Astrocyte (in vitro differentiated cells and primary cell): ENCODE data around the gene COL28A1. TPM values are rescaled to one million over a fixed set of nuclear protein-coding genes. Genes with fewer than 3 reads are reported as not detected.

Source experiments
- DNase-seq: peaks from one replicate; pipeline ENCODE4 v3.0.0-alpha.2; 2010; ENCODE audit warnings: low read depth
- FAIRE-seq: peaks from 2 replicates; lab custom pipeline; 2011; peaks lifted over from hg19 to GRCh38; lab: Jason Lieb, UNC
- H2AFZ ChIP-seq: 2 replicates; pipeline ENCODE4 v1.6.0; 2012; ENCODE audit warnings: low read depth, low read length, inconsistent platforms
- H3K27ac ChIP-seq: 2 replicates; pipeline ENCODE4 v1.5.1; 2011; ENCODE audit warnings: low read depth, low read length, inconsistent platforms
- H3K27me3 ChIP-seq: 2 replicates; pipeline ENCODE4 v1.6.0; 2011; ENCODE audit warnings: low read length, inconsistent platforms; ENCODE audit not compliant: insufficient read depth
- H3K36me3 ChIP-seq: 2 replicates; pipeline ENCODE4 v1.5.1; 2011; ENCODE audit warnings: low read length, inconsistent platforms; ENCODE audit not compliant: insufficient read depth
- H3K4me1 ChIP-seq: 2 replicates; pipeline ENCODE4 v1.5.1; 2011; ENCODE audit warnings: low read length, inconsistent platforms; ENCODE audit not compliant: insufficient read depth
- H3K4me2 ChIP-seq: 2 replicates; pipeline ENCODE4 v1.6.0; 2012; ENCODE audit warnings: low read length, inconsistent platforms
- H3K4me3 ChIP-seq: 2 replicates; pipeline ENCODE4 v1.5.1; 2011; ENCODE audit warnings: low read depth, mild to moderate bottlenecking, low read length, inconsistent platforms; ENCODE audit not compliant: insufficient read depth
- H3K79me2 ChIP-seq: 2 replicates; pipeline ENCODE4 v1.6.0; 2012; ENCODE audit warnings: mild to moderate bottlenecking, low read length, inconsistent platforms; ENCODE audit not compliant: insufficient read depth
- H3K9ac ChIP-seq: 2 replicates; pipeline ENCODE4 v1.6.0; 2012; ENCODE audit warnings: mild to moderate bottlenecking, low read length, inconsistent platforms
- H3K9me3 ChIP-seq: 2 replicates; pipeline ENCODE4 v1.5.1; 2012; ENCODE audit warnings: low read depth, mild to moderate bottlenecking, low read length, inconsistent platforms; ENCODE audit not compliant: insufficient read depth
- H4K20me1 ChIP-seq: 2 replicates; pipeline ENCODE4 v1.6.0; 2012; ENCODE audit warnings: low read length, inconsistent platforms; ENCODE audit not compliant: insufficient read depth
- H3K27ac Mint-ChIP-seq: one replicate; pipeline ENCODE4 v1.8.0; 2021; ENCODE audit warnings: mild to moderate bottlenecking, mixed read lengths; ENCODE audit not compliant: unreplicated experiment
- H3K27me3 Mint-ChIP-seq: one replicate; pipeline ENCODE4 v1.8.0; 2021; ENCODE audit warnings: low read depth, mixed read lengths; ENCODE audit not compliant: unreplicated experiment
- H3K36me3 Mint-ChIP-seq: one replicate; pipeline ENCODE4 v1.8.0; 2021; ENCODE audit warnings: low read depth, mixed read lengths; ENCODE audit not compliant: unreplicated experiment
- H3K4me1 Mint-ChIP-seq: one replicate; pipeline ENCODE4 v1.8.0; 2021; ENCODE audit warnings: low read depth, mixed read lengths; ENCODE audit not compliant: unreplicated experiment
- H3K4me3 Mint-ChIP-seq: one replicate; pipeline ENCODE4 v1.8.0; 2021; ENCODE audit warnings: mild to moderate bottlenecking, moderate library complexity, mixed read lengths; ENCODE audit not compliant: unreplicated experiment
- H3K9me3 Mint-ChIP-seq: one replicate; pipeline ENCODE4 v1.8.0; 2021; ENCODE audit warnings: mild to moderate bottlenecking, mixed read lengths; ENCODE audit not compliant: unreplicated experiment
- CTCF ChIP-seq: IDR thresholded peaks from 2 replicates; pipeline ENCODE4 v1.5.1; 2011; ENCODE audit warnings: low read depth, mild to moderate bottlenecking, inconsistent platforms, low read length, moderate library complexity; ENCODE audit not compliant: insufficient read depth
- EZH2 ChIP-seq: IDR thresholded peaks from 2 replicates; pipeline ENCODE4 v1.6.1; 2012; ENCODE audit warnings: mild to moderate bottlenecking, low read length, inconsistent platforms; ENCODE audit not compliant: insufficient read depth
- total RNA-seq: library from RNA; stranded (reverse); gene quantifications from 2 replicates; pipeline ENCODE4 v1.2.1, GENCODE V29; 2021

Gene COL28A1
- total RNA-seq, 1 donor from 2014 or later = 0.11 TPM

DNA sequence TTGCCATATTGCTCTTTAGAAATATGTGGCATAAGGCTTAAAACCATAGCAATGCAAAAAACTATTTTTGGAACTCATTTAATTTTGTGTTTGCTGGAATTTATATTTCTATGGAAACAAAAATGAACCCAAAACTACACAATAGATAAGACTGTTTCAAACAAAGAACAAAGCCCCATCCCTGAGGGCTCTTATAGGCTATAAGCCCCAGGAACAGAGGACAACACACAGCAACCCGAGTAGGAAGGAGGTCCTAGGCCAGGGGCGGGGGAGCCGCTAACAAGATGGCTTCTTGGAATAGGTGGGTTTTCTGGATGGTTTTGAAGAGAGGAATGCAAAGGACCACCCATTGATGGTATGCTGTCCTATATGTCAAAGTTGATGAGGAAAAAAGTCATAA, 8.6 kb downstream of the COL28A1 start:
- no peaks in the 10 kb centered on the region for H3K9me3 ChIP-seq
- no peaks in the 10 kb centered on the region for H4K20me1 ChIP-seq
- no peaks in the 10 kb centered on the region for H3K36me3 Mint-ChIP-seq
- no peaks in the 10 kb centered on the region for H3K27me3 Mint-ChIP-seq
- H3K4me3 Mint-ChIP-seq = no peak overlapping the region
- no peak overlapping the region for H3K27ac Mint-ChIP-seq
- H3K9me3 Mint-ChIP-seq = no peaks in the 10 kb centered on the region
- no peak overlapping the region for H3K4me2 ChIP-seq
- DNase-seq (no peak), FAIRE-seq (no peak)
- no peaks in the 10 kb centered on the region for H3K4me1 Mint-ChIP-seq
- no peak overlapping the region for H3K4me3 ChIP-seq
- H3K27me3 ChIP-seq = no peaks in the 10 kb centered on the region
- no peaks in the 10 kb centered on the region for H3K79me2 ChIP-seq
- TF ChIP-seq EZH2 (no peak), CTCF (no peak)
- H3K36me3 ChIP-seq = no peaks in the 10 kb centered on the region
- H3K27ac ChIP-seq = no peak overlapping the region
- H3K9ac ChIP-seq = no peak overlapping the region
- H3K4me1 ChIP-seq = no peaks in the 10 kb centered on the region
- no peak overlapping the region for H2AFZ ChIP-seq

DNA sequence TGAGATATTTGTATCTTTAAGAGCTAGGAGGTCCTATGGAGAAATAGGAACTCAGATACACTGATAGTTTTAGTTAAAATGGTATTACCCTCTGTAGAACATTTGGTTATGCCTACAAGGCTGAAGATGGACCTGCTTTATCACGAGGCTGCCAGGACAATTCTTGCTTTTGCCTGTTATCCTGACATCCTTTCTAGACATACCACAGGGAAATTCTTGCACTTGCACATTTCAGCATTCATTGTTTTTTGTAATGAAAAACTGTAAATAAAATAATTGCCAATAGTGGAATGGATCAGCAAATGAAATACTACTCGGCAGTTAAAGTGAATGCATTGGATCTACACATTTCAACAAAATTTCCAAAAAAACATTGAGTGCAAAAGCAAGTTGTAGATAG, 9.7 kb downstream of the COL28A1 start:
- H3K4me3 ChIP-seq = no peak overlapping the region
- DNase-seq = no peak
- H3K9ac ChIP-seq = no peak overlapping the region
- H3K27me3 ChIP-seq = no peaks in the 10 kb centered on the region
- no peak for FAIRE-seq
- no peak for TF ChIP-seq CTCF
- TF ChIP-seq EZH2 = no peak
- H3K27ac ChIP-seq = no peak overlapping the region
- H3K9me3 ChIP-seq = no peaks in the 10 kb centered on the region
- H3K79me2 ChIP-seq = no peaks in the 10 kb centered on the region
- Mint-ChIP-seq H3K9me3 (no peaks in the 10 kb centered on the region), H3K4me1 (no peaks in the 10 kb centered on the region), H3K36me3 (no peaks in the 10 kb centered on the region), H3K4me3 (no peak overlapping the region), H3K27ac (no peak overlapping the region), H3K27me3 (no peaks in the 10 kb centered on the region)
- H3K4me2 ChIP-seq = no peak overlapping the region
- H3K4me1 ChIP-seq = no peaks in the 10 kb centered on the region
- H2AFZ ChIP-seq = no peak overlapping the region
- H4K20me1 ChIP-seq = no peaks in the 10 kb centered on the region
- H3K36me3 ChIP-seq = no peaks in the 10 kb centered on the region

DNA sequence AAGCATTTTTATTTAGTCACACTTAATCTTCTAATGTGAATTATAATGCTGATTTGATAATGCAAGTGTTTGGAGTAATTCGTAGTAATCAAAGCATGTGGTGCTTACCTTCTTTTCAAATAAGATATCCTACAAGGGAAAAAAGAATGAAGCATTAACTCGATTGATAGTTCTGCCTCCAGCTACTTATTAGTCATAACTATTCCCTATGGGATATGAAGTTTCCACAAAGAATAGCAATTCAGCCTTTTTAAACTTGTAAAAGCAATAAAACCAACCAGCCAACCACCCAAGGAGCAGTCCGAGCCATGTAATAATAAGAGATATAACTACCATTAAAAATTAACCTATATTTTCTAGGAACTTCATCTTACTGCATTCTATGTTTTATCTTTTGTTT, 11.6 kb downstream of the COL28A1 start:
- H3K9me3 Mint-ChIP-seq = no peaks in the 10 kb centered on the region
- DNase-seq (no peak), FAIRE-seq (no peak)
- TF ChIP-seq EZH2 (no peak), CTCF (no peak)
- no peak overlapping the region for H3K4me2 ChIP-seq
- no peak overlapping the region for H3K27ac ChIP-seq
- H3K79me2 ChIP-seq = no peaks in the 10 kb centered on the region
- no peak overlapping the region for H2AFZ ChIP-seq
- no peaks in the 10 kb centered on the region for H3K9me3 ChIP-seq
- H3K27me3 ChIP-seq = no peaks in the 10 kb centered on the region
- H3K4me1 ChIP-seq = no peaks in the 10 kb centered on the region
- H4K20me1 ChIP-seq = no peaks in the 10 kb centered on the region
- no peaks in the 10 kb centered on the region for H3K27me3 Mint-ChIP-seq
- H3K4me3 ChIP-seq = no peak overlapping the region
- H3K4me1 Mint-ChIP-seq = peaks cover 2% of the 10 kb centered on the region
- H3K4me3 Mint-ChIP-seq = no peak overlapping the region
- no peaks in the 10 kb centered on the region for H3K36me3 ChIP-seq
- H3K9ac ChIP-seq = no peak overlapping the region
- no peaks in the 10 kb centered on the region for H3K36me3 Mint-ChIP-seq
- H3K27ac Mint-ChIP-seq = no peak overlapping the region
